ENCODE data around the gene IKZF2.
"Not testable (repeated sequence)": the region's sequence is repeated elsewhere in the genome, so short reads cannot be mapped to it uniquely, and the experiment has no call there.

The IKZF2 gene

DNA sequence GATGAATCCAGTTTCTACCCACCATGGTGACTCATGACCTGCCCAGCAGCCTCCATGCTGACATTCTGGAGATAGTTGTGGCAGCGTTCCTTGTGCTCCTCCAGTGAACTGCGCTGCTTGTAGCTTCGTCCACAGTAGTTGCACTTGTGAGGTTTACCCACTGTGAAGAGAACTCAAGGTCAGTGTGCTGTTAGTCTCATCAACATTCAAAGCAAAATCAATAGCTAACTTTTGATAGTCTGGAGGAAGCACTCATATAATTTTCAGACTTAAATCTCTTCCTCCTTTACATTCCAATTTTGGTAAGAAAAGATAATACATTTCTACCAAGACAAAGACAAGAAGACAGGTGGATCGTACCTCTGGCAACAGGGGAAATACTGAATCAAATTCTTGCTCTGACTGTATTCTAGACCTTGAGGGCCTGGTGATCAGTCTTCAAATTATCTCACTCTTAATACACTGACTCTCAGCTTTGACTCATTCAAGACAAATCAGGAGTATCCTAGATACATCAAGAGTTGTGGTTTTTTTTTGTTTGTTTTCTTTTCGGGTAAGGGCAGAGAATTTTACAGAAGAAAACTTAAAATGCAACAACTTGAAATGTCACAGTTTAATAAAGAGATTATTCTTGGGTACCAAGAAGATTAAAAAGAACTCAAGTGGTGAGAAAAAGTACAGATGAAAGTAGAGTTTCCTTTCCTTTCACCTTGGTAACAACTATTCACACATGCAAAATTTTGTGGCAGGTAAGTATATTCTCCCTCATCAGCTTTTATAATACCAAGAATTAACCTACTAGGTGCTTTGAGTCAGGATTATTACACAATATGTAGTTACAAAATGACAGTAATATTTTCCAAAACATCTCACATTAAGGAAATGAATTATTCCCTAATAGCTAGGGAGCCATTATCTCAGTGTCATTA lies 129.2 kb downstream of the IKZF2 start:
- TF ChIP-seq CTCF (conservative IDR thresholded peaks at IDR 0.05; ENCODE audit: low read depth) = no peak

GRCh38 chr2:213020913-213021312 lies 130.5 kb downstream of the IKZF2 start:
- CTCF ChIA-PET; POLR2A ChIA-PET (ENCODE audit: low non-redundant PET); H3K27ac ChIP-seq; DNase-seq (ENCODE audit: low spot score): not testable (repeated sequence)

More for the DNA sequence above, 129.2 kb downstream of the IKZF2 start:
- POLR2A ChIA-PET (ENCODE audit: low non-redundant PET) = no interaction called here
- CTCF ChIA-PET = no interaction called here
- H3K27ac ChIP-seq = no peak overlapping the region
- no peak for DNase-seq (ENCODE audit: low spot score)

- DNase-seq (ENCODE audit: low spot score) = no peak
- ChIA-PET CTCF (no interaction called here), POLR2A (ENCODE audit: low non-redundant PET) (no interaction called here)
- no peak overlapping the region for H3K27ac ChIP-seq
- TF ChIP-seq CTCF (conservative IDR thresholded peaks at IDR 0.05; ENCODE audit: low read depth) = no peak
These were observed 131.1 kb downstream of the IKZF2 start for GRCh38 chr2:213020268-213020667.

- ChIA-PET POLR2A (ENCODE audit: low non-redundant PET) (no interaction called here), CTCF (no interaction called here)
- no peak for DNase-seq (ENCODE audit: low spot score)
- no peak overlapping the region for H3K27ac ChIP-seq
- no peak for TF ChIP-seq CTCF (conservative IDR thresholded peaks at IDR 0.05; ENCODE audit: low read depth)
These were observed 132.0 kb downstream of the IKZF2 start for GRCh38 chr2:213019368-213019767.

- ChIA-PET POLR2A (ENCODE audit: low non-redundant PET) (no interaction called here), CTCF (interaction anchor here (0.6 kb wide), 1 partner anchor 14 kb away, joined by 3 read pairs; no protein-coding TSS in a partner anchor)
- TF ChIP-seq CTCF (conservative IDR thresholded peaks at IDR 0.05; ENCODE audit: low read depth) = no peak
- no peak for DNase-seq (ENCODE audit: low spot score)
- no peak overlapping the region for H3K27ac ChIP-seq
These were observed 133.0 kb downstream of the IKZF2 start for GRCh38 chr2:213018340-213018901.

GRCh38 chr2:213017404-213017803 lies 134.0 kb downstream of the IKZF2 start:
- ChIA-PET POLR2A (ENCODE audit: low non-redundant PET) (no interaction called here), CTCF (interaction anchor here (0.6 kb wide), 1 partner anchor 13 kb away, joined by 3 read pairs; no protein-coding TSS in a partner anchor)
- no peak for DNase-seq (ENCODE audit: low spot score)
- no peak overlapping the region for H3K27ac ChIP-seq
- no peak for TF ChIP-seq CTCF (conservative IDR thresholded peaks at IDR 0.05; ENCODE audit: low read depth)

GRCh38 chr2:213016984-213017351 lies 134.4 kb downstream of the IKZF2 start:
- ChIA-PET CTCF (no interaction called here), POLR2A (ENCODE audit: low non-redundant PET) (no interaction called here)
- no peak overlapping the region for H3K27ac ChIP-seq
- no peak for DNase-seq (ENCODE audit: low spot score)
- no peak for TF ChIP-seq CTCF (conservative IDR thresholded peaks at IDR 0.05; ENCODE audit: low read depth)
